ENCODE measurements around the gene SHANK2. TPM values are rescaled to one million over a fixed set of nuclear protein-coding genes. Genes with fewer than 3 reads are reported as not detected.
A peak's percentile ranks its signal among the peaks of the same experiment; 100 is the strongest.

SHANK2 gene
- total RNA-seq, 2 donors from 2014 or later = 43.5 to 46.4 TPM

DNA sequence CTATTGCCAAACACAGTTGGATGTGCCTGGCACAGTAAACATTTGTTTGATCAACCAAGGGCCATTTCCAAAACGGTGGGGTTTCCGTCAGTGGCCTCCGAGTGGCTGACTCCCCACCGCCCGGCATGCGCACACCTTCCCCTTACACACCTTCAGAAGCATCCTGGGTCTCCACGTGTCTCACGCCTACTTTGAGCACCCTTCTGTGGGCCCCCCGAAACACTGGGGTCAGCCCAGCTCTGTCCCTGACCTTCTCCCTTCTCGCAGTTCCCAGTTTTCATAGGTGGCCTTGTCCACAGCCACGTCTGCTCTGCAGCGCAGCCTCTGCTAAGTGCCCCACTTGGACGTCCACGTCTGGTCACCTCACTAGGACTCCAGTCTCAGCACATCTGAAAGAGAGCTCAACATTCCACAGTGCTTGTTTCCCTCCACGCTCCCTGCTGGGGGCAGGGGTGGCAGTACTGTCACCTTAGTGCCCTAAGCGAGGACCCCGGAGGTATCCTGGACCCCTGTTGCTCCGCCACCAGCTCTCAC, 13.2 kb upstream of the SHANK2 start:
- peak overlapping the region in 1 of 2 donors; percentile 65 for H3K27ac ChIP-seq
- no peak for TF ChIP-seq POLR2A (IDR thresholded peaks at IDR 0.05)
- no peak for TF ChIP-seq POLR2AphosphoS5 (IDR thresholded peaks at IDR 0.05)
- TF ChIP-seq, protein P1, sequence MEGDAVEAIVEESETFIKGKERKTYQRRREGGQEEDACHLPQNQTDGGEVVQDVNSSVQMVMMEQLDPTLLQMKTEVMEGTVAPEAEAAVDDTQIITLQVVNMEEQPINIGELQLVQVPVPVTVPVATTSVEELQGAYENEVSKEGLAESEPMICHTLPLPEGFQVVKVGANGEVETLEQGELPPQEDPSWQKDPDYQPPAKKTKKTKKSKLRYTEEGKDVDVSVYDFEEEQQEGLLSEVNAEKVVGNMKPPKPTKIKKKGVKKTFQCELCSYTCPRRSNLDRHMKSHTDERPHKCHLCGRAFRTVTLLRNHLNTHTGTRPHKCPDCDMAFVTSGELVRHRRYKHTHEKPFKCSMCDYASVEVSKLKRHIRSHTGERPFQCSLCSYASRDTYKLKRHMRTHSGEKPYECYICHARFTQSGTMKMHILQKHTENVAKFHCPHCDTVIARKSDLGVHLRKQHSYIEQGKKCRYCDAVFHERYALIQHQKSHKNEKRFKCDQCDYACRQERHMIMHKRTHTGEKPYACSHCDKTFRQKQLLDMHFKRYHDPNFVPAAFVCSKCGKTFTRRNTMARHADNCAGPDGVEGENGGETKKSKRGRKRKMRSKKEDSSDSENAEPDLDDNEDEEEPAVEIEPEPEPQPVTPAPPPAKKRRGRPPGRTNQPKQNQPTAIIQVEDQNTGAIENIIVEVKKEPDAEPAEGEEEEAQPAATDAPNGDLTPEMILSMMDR (IDR thresholded peaks at IDR 0.05) = no peak
- DNase-seq (ENCODE audit: low spot score) = no peak
- H3K36me3 ChIP-seq = no peaks in the 10 kb centered on the region
- H3K27me3 ChIP-seq (replicated peaks; ENCODE audit: insufficient read depth) = no peaks in the 10 kb centered on the region
- WGBS = 88% methylated on average over 18 of the region's 18 CpGs
- intact Hi-C loops (cut with DNase I) = no loop called here
- H3K9me3 ChIP-seq = no peaks in the 10 kb centered on the region
- H3K4me1 ChIP-seq (replicated peaks) = no peaks in the 10 kb centered on the region
- H3K4me3 ChIP-seq = no peak overlapping the region

DNA sequence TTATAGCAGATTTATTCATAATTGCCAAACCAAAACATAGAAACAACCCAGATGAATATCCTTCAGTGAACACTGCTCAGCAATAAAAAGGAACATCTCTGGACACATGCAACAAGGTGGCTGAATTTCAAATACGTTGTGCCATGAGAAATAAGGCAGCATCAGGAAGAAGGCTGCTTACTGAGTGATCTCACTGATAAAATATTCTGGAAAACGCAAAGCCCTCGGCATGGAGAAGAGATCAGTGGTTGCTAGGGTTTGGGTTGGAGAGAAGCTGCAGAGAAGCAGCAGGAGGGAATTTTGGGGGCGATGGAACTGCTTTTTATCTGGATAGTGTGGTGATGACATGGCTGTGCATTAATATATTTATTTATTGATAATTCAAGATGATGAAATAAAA, 11.0 kb upstream of the SHANK2 start:
- DNase-seq (ENCODE audit: low spot score) = no peak
- TF ChIP-seq, protein P1 (IDR thresholded peaks at IDR 0.05) = no peak
- TF ChIP-seq POLR2AphosphoS5 (IDR thresholded peaks at IDR 0.05) = no peak
- TF ChIP-seq POLR2A (IDR thresholded peaks at IDR 0.05) = no peak

DNA sequence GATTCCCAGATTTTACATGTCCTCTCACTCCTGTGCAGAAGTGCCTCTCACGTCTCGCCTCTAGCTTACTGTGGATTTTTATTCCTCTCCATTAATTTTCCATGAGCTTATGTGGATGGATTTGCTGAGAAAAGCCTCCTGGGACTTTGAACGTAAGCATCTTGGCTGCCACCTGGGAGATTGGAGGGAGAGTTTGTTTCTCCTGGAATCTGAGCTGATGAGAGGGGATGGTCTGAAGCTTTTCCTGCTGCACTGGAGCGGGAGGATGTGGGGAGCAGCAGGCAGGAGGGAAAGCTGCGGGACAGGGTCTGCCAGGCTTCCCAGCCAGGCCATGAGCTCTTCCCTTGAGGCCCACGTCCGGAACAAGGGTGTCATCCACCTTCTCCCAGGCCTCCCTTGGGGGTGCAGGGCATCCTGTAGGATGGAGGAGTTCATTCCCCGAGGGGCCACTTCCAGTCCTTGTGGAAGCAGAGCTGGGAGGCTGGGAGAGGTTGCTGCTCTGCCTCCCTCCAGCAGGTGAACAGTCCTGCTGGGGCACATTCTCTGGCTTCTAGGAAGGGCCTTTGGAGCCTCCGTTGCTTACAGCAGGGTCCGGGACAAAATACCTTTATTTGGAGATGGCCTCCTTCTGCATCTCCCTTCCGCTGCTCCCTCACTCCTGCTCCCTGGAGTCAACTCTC, 3.6 kb upstream of the SHANK2 start:
- intact Hi-C loops (cut with DNase I) = no loop called here
- DNase-seq (ENCODE audit: low spot score) = no peak
- no peaks in the 10 kb centered on the region for H3K4me1 ChIP-seq (replicated peaks)
- TF ChIP-seq POLR2A (IDR thresholded peaks at IDR 0.05) (no peak), POLR2AphosphoS5 (IDR thresholded peaks at IDR 0.05) (no peak)
- TF ChIP-seq, protein P1 (IDR thresholded peaks at IDR 0.05) = no peak
- no peaks in the 10 kb centered on the region for H3K36me3 ChIP-seq
- 50% methylated on average over 11 of the region's 11 CpGs for WGBS
- no peaks in the 10 kb centered on the region for H3K9me3 ChIP-seq
- H3K27ac ChIP-seq = no peak overlapping the region
- H3K4me3 ChIP-seq = no peak overlapping the region
- H3K27me3 ChIP-seq (replicated peaks; ENCODE audit: insufficient read depth) = no peaks in the 10 kb centered on the region

More for the DNA sequence above, 11.0 kb upstream of the SHANK2 start:
- Histone ChIP-seq H3K9me3 (no peaks in the 10 kb centered on the region), H3K4me1 (replicated peaks) (no peaks in the 10 kb centered on the region), H3K4me3 (no peak overlapping the region), H3K27ac (no peak overlapping the region), H3K27me3 (replicated peaks; ENCODE audit: insufficient read depth) (no peaks in the 10 kb centered on the region), H3K36me3 (no peaks in the 10 kb centered on the region)
- 52% methylated on average over 4 of the region's 4 CpGs for WGBS
- intact Hi-C loops (cut with DNase I) = no loop called here

DNA sequence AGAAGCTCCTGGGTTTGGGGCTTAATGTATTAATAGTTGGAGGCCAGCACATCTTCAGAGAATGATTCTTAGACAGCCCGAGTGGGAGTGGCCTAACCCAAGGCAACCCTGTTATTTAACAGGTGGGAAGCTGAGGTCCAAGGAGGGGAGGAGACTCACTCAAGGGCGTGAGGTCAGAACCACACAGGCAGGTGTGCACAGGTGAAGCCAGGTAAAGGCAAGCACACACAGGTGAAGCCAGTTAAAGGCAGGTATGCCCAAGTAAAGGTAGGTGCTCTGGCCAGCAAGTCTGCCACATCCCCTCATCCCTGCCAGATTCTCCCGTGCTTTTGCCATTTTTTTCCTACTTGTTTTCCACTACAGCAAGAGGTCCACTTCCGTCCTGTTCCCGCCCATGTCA, 2.9 kb upstream of the SHANK2 start:
- no peak overlapping the region for H3K27ac ChIP-seq
- no peaks in the 10 kb centered on the region for H3K27me3 ChIP-seq (replicated peaks; ENCODE audit: insufficient read depth)
- no peak for TF ChIP-seq POLR2A (IDR thresholded peaks at IDR 0.05)
- no peaks in the 10 kb centered on the region for H3K4me1 ChIP-seq (replicated peaks)
- H3K36me3 ChIP-seq = no peaks in the 10 kb centered on the region
- intact Hi-C loops (cut with DNase I) = no loop called here
- H3K9me3 ChIP-seq = no peaks in the 10 kb centered on the region
- DNase-seq (ENCODE audit: low spot score) = no peak
- 57% methylated on average over 5 of the region's 5 CpGs for WGBS
- H3K4me3 ChIP-seq = no peak overlapping the region

DNA sequence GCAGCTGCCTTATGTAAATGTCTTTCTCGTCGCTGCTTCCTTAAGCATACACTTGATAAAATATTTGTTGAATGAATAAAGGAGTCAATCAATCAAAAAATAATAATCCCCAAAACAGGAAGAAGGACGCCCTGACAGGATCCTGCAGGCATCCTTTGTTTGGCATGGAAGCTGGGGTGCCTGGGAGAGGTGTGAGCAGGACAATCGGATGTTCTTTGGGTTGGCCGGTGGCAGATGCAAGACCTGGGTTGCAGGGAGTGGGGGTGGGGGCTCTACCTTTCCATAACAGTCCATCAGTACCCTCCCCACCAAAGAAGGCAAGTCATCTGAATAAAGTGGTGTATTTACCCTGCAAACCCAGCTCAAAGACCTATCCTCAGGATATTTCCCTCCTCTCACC, 1.4 kb upstream of the SHANK2 start:
- DNase-seq (ENCODE audit: low spot score) = no peak
- TF ChIP-seq, protein P1 (IDR thresholded peaks at IDR 0.05) = no peak
- no peak for TF ChIP-seq POLR2A (IDR thresholded peaks at IDR 0.05)
- no peak for TF ChIP-seq POLR2AphosphoS5 (IDR thresholded peaks at IDR 0.05)
- no peaks in the 10 kb centered on the region for H3K36me3 ChIP-seq
- H3K4me1 ChIP-seq (replicated peaks) = no peaks in the 10 kb centered on the region
- 45% methylated on average over 5 of the region's 5 CpGs for WGBS
- H3K27ac ChIP-seq = peak overlapping the region in 1 of 2 donors; percentile 87
- no peak overlapping the region for H3K4me3 ChIP-seq
- H3K9me3 ChIP-seq = no peaks in the 10 kb centered on the region
- no peaks in the 10 kb centered on the region for H3K27me3 ChIP-seq (replicated peaks; ENCODE audit: insufficient read depth)
- intact Hi-C loops (cut with DNase I) = no loop called here

All from prostate gland (tissue), 2 donors.